ENCODE results near the gene ZNF771. TPM values are rescaled to one million over a fixed set of nuclear protein-coding genes. Genes with fewer than 3 reads are reported as not detected.
A peak's percentile ranks its signal among the peaks of the same experiment; 100 is the strongest.
"Not testable (repeated sequence)": the region's sequence is repeated elsewhere in the genome, so short reads cannot be mapped to it uniquely, and the experiment has no call there.

The ZNF771 gene
- total and polyA plus RNA-seq, 4 experiments from 2014 or later: 1.4 to 6.5 (median 5.5) TPM

GRCh38 chr16:30447512-30448226 lies 40.3 kb downstream of the ZNF771 start:
- Mint-ChIP-seq H3K9me3 (no peaks in the 10 kb centered on the region), H3K27me3 (no peaks in the 10 kb centered on the region), H3K36me3 (peaks cover 15 to 16% of the 10 kb centered on the region in 2 donors), H3K4me3 (peak overlapping the region in 3 of 8 donors; percentile 1 to 51 (median 30)), H3K27ac (no peak overlapping the region), H3K4me1 (peaks cover 27 to 47% (median 40%) of the 10 kb centered on the region in 4 donors)
- H3K4me1 ChIP-seq (ENCODE audit: insufficient read depth, low read length): peaks cover 45% of the 10 kb centered on the region
- no peaks in the 10 kb centered on the region for H3K36me3 ChIP-seq (ENCODE audit: insufficient read depth, low read length)
- ChIA-PET CTCF (ENCODE audit: partially characterized antibody) (interaction anchor here (0.8 to 7.7 kb wide), 13 partner anchors 11 to 183 kb away, joined by 3 to 143 read pairs (median 10); partner anchors contain the start of genes DCTPP1, ITGAL, ZNF747 and ZNF764), POLR2A (ENCODE audit: partially characterized antibody) (interaction anchor here (1.5 to 29.5 kb wide), 3 partner anchors 18 to 86 kb away, joined by 3 to 1162 read pairs (median 8); partner anchors contain the start of genes DCTPP1 and ITGAL)
- no peak for DNase-seq
- H3K4me3 ChIP-seq (ENCODE audit: low read length in 2 of 2): no peak overlapping the region
- intact Hi-C loops (cut with micrococcal nuclease): loop anchor here (2.0 kb wide), 1 partner anchor 87 kb away; the partner anchor contains the start of gene ZNF747
- no peaks in the 10 kb centered on the region for H3K9me3 ChIP-seq (ENCODE audit: control insufficient read depth in 1 of 2, low read length in 2 of 2)
- no peak overlapping the region for H3K27ac ChIP-seq (ENCODE audit: low read depth, low read length)
- no peaks in the 10 kb centered on the region for H3K27me3 ChIP-seq (ENCODE audit: insufficient read depth, low read length)

DNA sequence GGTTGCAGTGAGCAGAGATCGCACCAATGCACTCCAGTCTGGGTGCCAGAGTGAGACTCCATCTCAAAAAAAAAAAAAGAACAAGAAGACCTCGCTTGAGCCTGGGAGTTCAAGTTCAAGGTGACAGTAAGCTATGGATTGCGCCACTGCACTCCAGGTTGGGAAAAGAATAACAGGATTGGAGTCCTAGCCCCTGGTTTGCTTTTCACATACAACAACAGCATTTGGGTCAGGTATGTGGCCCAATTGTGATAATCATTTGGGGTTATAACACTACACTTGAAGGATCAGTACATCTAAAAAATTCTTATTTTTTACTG lies 41.7 kb downstream of the ZNF771 start:
- H3K4me3 Mint-ChIP-seq: no peak overlapping the region
- no peak for DNase-seq
- intact Hi-C loops (cut with micrococcal nuclease): loop anchor here (1.0 to 2.0 kb wide), 3 partner anchors 23 to 149 kb away; partner anchors contain the start of genes ITGAL and ZNF747
- no peak overlapping the region for H3K27ac Mint-ChIP-seq
- no peaks in the 10 kb centered on the region for H3K36me3 ChIP-seq (ENCODE audit: insufficient read depth, low read length)
- no peaks in the 10 kb centered on the region for H3K27me3 Mint-ChIP-seq
- no peak overlapping the region for H3K27ac ChIP-seq (ENCODE audit: low read depth, low read length)
- no peaks in the 10 kb centered on the region for H3K9me3 ChIP-seq (ENCODE audit: control insufficient read depth in 1 of 2, low read length in 2 of 2)
- no peaks in the 10 kb centered on the region for H3K9me3 Mint-ChIP-seq
- peaks cover 18 to 36% (median 30%) of the 10 kb centered on the region in 4 donors for H3K4me1 Mint-ChIP-seq
- H3K36me3 Mint-ChIP-seq: peaks cover 4% of the 10 kb centered on the region in 2 donors
- peaks cover 35% of the 10 kb centered on the region for H3K4me1 ChIP-seq (ENCODE audit: insufficient read depth, low read length)
- no peak overlapping the region for H3K4me3 ChIP-seq (ENCODE audit: low read length in 2 of 2)
- H3K27me3 ChIP-seq (ENCODE audit: insufficient read depth, low read length): no peaks in the 10 kb centered on the region
- ChIA-PET CTCF (ENCODE audit: partially characterized antibody) (interaction anchor here (0.7 to 7.7 kb wide), 26 partner anchors 10 to 183 kb away, joined by 3 to 143 read pairs (median 9); partner anchors contain the start of genes DCTPP1, ITGAL, ZNF747 and ZNF764), POLR2A (ENCODE audit: partially characterized antibody) (interaction anchor here (0.6 to 29.5 kb wide), 8 partner anchors 9 to 149 kb away, joined by 3 to 1162 read pairs (median 6); partner anchors contain the start of genes DCTPP1, ITGAL and ZNF785)

GRCh38 chr16:30452709-30453580 lies 45.5 kb downstream of the ZNF771 start:
- ChIA-PET POLR2A (ENCODE audit: partially characterized antibody) (interaction anchor here (1.0 to 29.5 kb wide), 2 partner anchors 33 to 65 kb away, joined by 3 to 1162 read pairs; partner anchors contain the start of gene ITGAL), CTCF (ENCODE audit: partially characterized antibody) (interaction anchor here (1.2 to 1.3 kb wide), 2 partner anchors 23 to 83 kb away, joined by 3 read pairs; no protein-coding TSS in a partner anchor)
- not testable (repeated sequence) for H3K4me3 Mint-ChIP-seq

GRCh38 chr16:30456302-30456701 lies 48.9 kb downstream of the ZNF771 start:
- no peaks in the 10 kb centered on the region for H3K27me3 ChIP-seq (ENCODE audit: insufficient read depth, low read length)
- peaks cover 18 to 49% (median 29%) of the 10 kb centered on the region in 4 donors for H3K4me1 Mint-ChIP-seq
- H3K36me3 ChIP-seq (ENCODE audit: insufficient read depth, low read length): no peaks in the 10 kb centered on the region
- H3K9me3 ChIP-seq (ENCODE audit: control insufficient read depth in 1 of 2, low read length in 2 of 2): no peaks in the 10 kb centered on the region
- H3K36me3 Mint-ChIP-seq: no peaks in the 10 kb centered on the region
- H3K9me3 Mint-ChIP-seq: peaks cover 0 to 2% (median 0%) of the 10 kb centered on the region in 8 donors
- peak overlapping the region in 4 of 7 donors; percentile 19 to 89 (median 58) for H3K27ac Mint-ChIP-seq
- no peak overlapping the region for H3K4me3 ChIP-seq (ENCODE audit: low read length in 2 of 2)
- ChIA-PET CTCF (ENCODE audit: partially characterized antibody) (interaction anchor here (0.7 to 8.1 kb wide), 8 partner anchors 7 to 173 kb away, joined by 3 to 95 read pairs (median 10); partner anchors contain the start of genes DCTPP1 and ITGAL), POLR2A (ENCODE audit: partially characterized antibody) (interaction anchor here (0.5 to 29.5 kb wide), 7 partner anchors 11 to 95 kb away, joined by 3 to 1162 read pairs (median 5); partner anchors contain the start of genes ITGAL, SEPHS2 and ZNF747)
- no peaks in the 10 kb centered on the region for H3K27me3 Mint-ChIP-seq
- DNase-seq: no peak
- H3K27ac ChIP-seq (ENCODE audit: low read depth, low read length): no peak overlapping the region
- no peak overlapping the region for H3K4me3 Mint-ChIP-seq
- H3K4me1 ChIP-seq (ENCODE audit: insufficient read depth, low read length): peaks cover 35% of the 10 kb centered on the region
- intact Hi-C loops (cut with micrococcal nuclease): no loop called here

More at GRCh38 chr16:30452709-30453580, 45.5 kb downstream of the ZNF771 start:
- H3K36me3 ChIP-seq (ENCODE audit: insufficient read depth, low read length); H3K27ac Mint-ChIP-seq; H3K27me3 Mint-ChIP-seq; H3K27ac ChIP-seq (ENCODE audit: low read depth, low read length); H3K27me3 ChIP-seq (ENCODE audit: insufficient read depth, low read length); intact Hi-C loops (cut with micrococcal nuclease); H3K9me3 ChIP-seq (ENCODE audit: control insufficient read depth in 1 of 2, low read length in 2 of 2); H3K36me3 Mint-ChIP-seq; DNase-seq; H3K4me3 ChIP-seq (ENCODE audit: low read length in 2 of 2); H3K9me3 Mint-ChIP-seq: not testable (repeated sequence)
- H3K4me1 Mint-ChIP-seq: peaks cover 16 to 47% (median 25%) of the 10 kb centered on the region in 4 donors
- H3K4me1 ChIP-seq (ENCODE audit: insufficient read depth, low read length): peaks cover 36% of the 10 kb centered on the region

- Histone ChIP-seq H3K4me3 (ENCODE audit: low read length in 2 of 2) (no peak overlapping the region), H3K9me3 (ENCODE audit: control insufficient read depth in 1 of 2, low read length in 2 of 2) (no peaks in the 10 kb centered on the region), H3K27me3 (ENCODE audit: insufficient read depth, low read length) (no peaks in the 10 kb centered on the region), H3K36me3 (ENCODE audit: insufficient read depth, low read length) (no peaks in the 10 kb centered on the region), H3K4me1 (ENCODE audit: insufficient read depth, low read length) (peaks cover 35% of the 10 kb centered on the region), H3K27ac (ENCODE audit: low read depth, low read length) (no peak overlapping the region)
- no peak for DNase-seq
- Mint-ChIP-seq H3K9me3 (peaks cover 0 to 2% (median 0%) of the 10 kb centered on the region in 8 donors), H3K27ac (peak overlapping the region in 6 of 7 donors; percentile 24 to 89 (median 56)), H3K4me1 (peaks cover 18 to 49% (median 31%) of the 10 kb centered on the region in 4 donors), H3K36me3 (no peaks in the 10 kb centered on the region), H3K4me3 (peak overlapping the region in 2 of 8 donors; percentile 39 to 62), H3K27me3 (no peaks in the 10 kb centered on the region)
- intact Hi-C loops (cut with micrococcal nuclease): no loop called here
- CTCF ChIA-PET (ENCODE audit: partially characterized antibody): interaction anchor here (1.1 to 8.1 kb wide), 8 partner anchors 8 to 57 kb away, joined by 3 to 95 read pairs (median 10); partner anchors contain the start of genes DCTPP1 and ITGAL
- POLR2A ChIA-PET (ENCODE audit: partially characterized antibody): interaction anchor here (0.7 to 29.5 kb wide), 10 partner anchors 8 to 194 kb away, joined by 4 to 1162 read pairs (median 11); partner anchors contain the start of genes DCTPP1, ITGAL, PRR14 and SEPHS2
Observed at GRCh38 chr16:30457256-30457655, 49.9 kb downstream of the ZNF771 start.

DNA sequence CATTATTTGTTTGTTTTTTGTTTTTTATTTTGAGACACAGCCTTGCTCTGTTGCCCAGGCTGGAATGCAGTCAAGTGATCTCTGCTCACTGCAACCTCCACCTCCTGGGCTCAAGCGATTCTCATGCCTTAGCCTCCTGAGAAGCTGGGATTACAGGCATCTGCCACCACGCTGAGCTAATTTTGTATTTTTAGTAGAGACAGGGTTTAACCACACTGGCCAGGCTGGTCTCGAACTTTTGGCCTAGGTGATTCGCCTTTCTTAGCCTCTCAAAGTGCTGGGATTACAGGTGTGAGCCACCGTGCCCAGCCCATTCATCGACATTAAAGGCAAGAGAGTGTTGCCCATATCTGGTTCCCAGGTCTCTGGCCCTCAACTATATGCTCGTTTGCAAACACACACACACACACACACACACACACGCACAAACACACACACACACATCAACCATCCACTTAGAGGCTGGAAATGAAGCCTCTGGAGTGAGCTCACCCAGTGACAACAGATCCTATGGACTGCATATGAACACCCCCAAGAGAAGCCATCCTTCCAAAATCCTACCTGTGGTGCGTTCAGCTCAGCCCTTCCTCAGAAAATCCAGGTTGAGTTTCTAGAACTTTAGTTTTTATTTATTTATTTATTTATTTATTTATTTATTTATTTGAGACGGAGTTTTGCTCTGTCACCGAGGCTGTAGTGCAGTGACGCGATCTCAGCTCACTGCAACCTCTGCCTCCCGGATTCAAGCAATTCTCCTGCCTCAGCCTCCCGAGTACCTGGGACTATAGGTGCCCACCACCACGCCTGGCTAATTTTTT lies 50.5 kb downstream of the ZNF771 start:
- Mint-ChIP-seq H3K9me3 (peaks cover 0 to 2% (median 0%) of the 10 kb centered on the region in 8 donors), H3K4me3 (peak overlapping the region; percentile 44 to 81 (median 70))
- peaks cover 35% of the 10 kb centered on the region for H3K4me1 ChIP-seq (ENCODE audit: insufficient read depth, low read length)

More for the DNA sequence above, 50.5 kb downstream of the ZNF771 start:
- Histone ChIP-seq H3K36me3 (ENCODE audit: insufficient read depth, low read length) (no peaks in the 10 kb centered on the region), H3K9me3 (ENCODE audit: control insufficient read depth in 1 of 2, low read length in 2 of 2) (no peaks in the 10 kb centered on the region), H3K27me3 (ENCODE audit: insufficient read depth, low read length) (no peaks in the 10 kb centered on the region), H3K4me3 (ENCODE audit: low read length in 2 of 2) (no peak overlapping the region), H3K27ac (ENCODE audit: low read depth, low read length) (peak overlapping the region; percentile 48)
- intact Hi-C loops (cut with micrococcal nuclease): loop anchor here (1.0 kb wide), 1 partner anchor 14 kb away; the partner anchor contains the start of gene ITGAL
- H3K36me3 Mint-ChIP-seq: no peaks in the 10 kb centered on the region
- ChIA-PET POLR2A (ENCODE audit: partially characterized antibody) (interaction anchor here (0.6 to 29.5 kb wide), 22 partner anchors 9 to 393 kb away, joined by 3 to 1162 read pairs (median 6); partner anchors contain the start of genes ALDOA, DCTPP1, ITGAL and PRR14), CTCF (ENCODE audit: partially characterized antibody) (interaction anchor here (1.0 to 8.1 kb wide), 8 partner anchors 9 to 171 kb away, joined by 3 to 95 read pairs (median 6); partner anchors contain the start of genes DCTPP1 and ITGAL)
- peaks cover 18 to 49% (median 31%) of the 10 kb centered on the region in 4 donors for H3K4me1 Mint-ChIP-seq
- peak overlapping the region; percentile 87 to 95 (median 89) for H3K27ac Mint-ChIP-seq
- no peaks in the 10 kb centered on the region for H3K27me3 Mint-ChIP-seq
- DNase-seq: no peak

Data from CD4-positive, alpha-beta memory T cell (primary cell).